K562 (cell line): ENCODE results near the gene PIK3AP1. TPM values are rescaled to one million over a fixed set of nuclear protein-coding genes. Genes with fewer than 3 reads are reported as not detected.

Source experiments
- ATAC-seq: fragments of 200-7000 bp; cut with Tn5 transposase; 3 replicates; pipeline ENCODE4 v1.9.1; 2020; ENCODE audit warnings: moderate library complexity
- BruUV-seq: library from RNA; stranded (reverse); fragments of 400-500 nt; replicated peaks from 2 replicates; lab custom pipeline; 2021; lab: Mats Ljungman, UMichigan
- CTCF ChIA-PET: fragments of 300-600 bp; formaldehyde crosslinking; extraction: SDS; loops from one replicate; lab custom pipeline; 2021; ENCODE audit warnings: low intra/inter-chr PET ratio; lab: Yijun Ruan, JAX
- POLR2A ChIA-PET: fragments of 300-600, 350-650 bp; sonication (Branson Sonifier 250); formaldehyde crosslinking; extraction: SDS; loops from one replicate; lab custom pipeline; 2021; ENCODE audit warnings: antibody characterized with exemption, inconsistent platforms; lab: Yijun Ruan, JAX
- DNase-seq, 4 experiments: peaks; one replicate each; pipeline versions ENCODE4 v3.0.0 to v3.0.0-alpha.2; 2011 to 2018; ENCODE audit warnings: low spot score in 3 of 4, mixed read lengths in 3 of 4; ENCODE audit errors: extremely low read depth in 1 of 4
- FAIRE-seq: peaks from 2 replicates; lab custom pipeline; 2011; peaks lifted over from hg19 to GRCh38; lab: Jason Lieb, UNC
- H2AFZ ChIP-seq: 2 replicates; pipeline ENCODE4 v1.6.0; 2011; ENCODE audit warnings: low read depth, low read length, control low read depth, inconsistent platforms
- H3K27ac ChIP-seq: fragments of 200-600 bp; 3 replicates; pipeline ENCODE4 v1.8.0; 2011; ENCODE audit warnings: low read depth, mild to moderate bottlenecking, control low read depth, inconsistent platforms, low read length, moderate library complexity, mixed read lengths; ENCODE audit errors: extremely low read depth
- H3K27me3 ChIP-seq, 2 experiments: fragments of 300-600 bp in 1 of 2; 2 replicates in 1 of 2; 3 replicates in 1 of 2; pipeline versions ENCODE4 v1.6.0 to v1.8.0; 2011; ENCODE audit warnings: inconsistent platforms in 2 of 2, low read length in 2 of 2, mild to moderate bottlenecking in 1 of 2, mixed read lengths in 1 of 2, moderate library complexity in 1 of 2; ENCODE audit not compliant: control insufficient read depth in 2 of 2, insufficient read depth in 2 of 2
- H3K36me3 ChIP-seq: fragments of 300-600 bp; 3 replicates; pipeline ENCODE4 v1.8.0; 2011; ENCODE audit warnings: mild to moderate bottlenecking, low read length, inconsistent platforms; ENCODE audit not compliant: control insufficient read depth, insufficient read depth
- H3K4me1 ChIP-seq, 2 experiments: fragments of 200-600 bp in 1 of 2; replicated peaks in 1 of 2; 2 replicates in 1 of 2; 3 replicates in 1 of 2; pipeline versions ENCODE4 v1.5.1 to v1.8.0; 2011; ENCODE audit warnings: inconsistent platforms in 2 of 2, low read length in 2 of 2, mild to moderate bottlenecking in 1 of 2, mixed read lengths in 1 of 2, moderate library complexity in 1 of 2; ENCODE audit not compliant: control insufficient read depth in 2 of 2, insufficient read depth in 2 of 2
- H3K4me2 ChIP-seq: 2 replicates; pipeline ENCODE4 v1.6.1; 2011; ENCODE audit warnings: low read length, control low read depth, inconsistent platforms, mixed read lengths; ENCODE audit not compliant: insufficient read depth
- H3K4me3 ChIP-seq: fragments of 200-600 bp; sonication (generic), shearing (Covaris generic); 2 replicates; pipeline ENCODE4 v1.5.1; 2016; ENCODE audit warnings: control low read depth, inconsistent platforms
- H3K79me2 ChIP-seq: fragments of 200-600 bp; 3 replicates; pipeline ENCODE4 v1.8.0; 2011; ENCODE audit warnings: low read length, inconsistent platforms; ENCODE audit not compliant: control insufficient read depth, insufficient read depth
- H3K9ac ChIP-seq, 2 experiments: 2 replicates each; pipeline versions ENCODE4 v1.6.0 to v1.6.1; 2011; ENCODE audit warnings: low read depth in 2 of 2, low read length in 2 of 2, control low read depth in 1 of 2, inconsistent platforms in 1 of 2, mild to moderate bottlenecking in 1 of 2, mixed read lengths in 1 of 2; ENCODE audit not compliant: insufficient read depth in 1 of 2
- H3K9me1 ChIP-seq: one replicate; pipeline ENCODE4 v1.6.0; 2011; ENCODE audit warnings: inconsistent platforms, mild to moderate bottlenecking, low read length, moderate library complexity; ENCODE audit not compliant: control insufficient read depth, insufficient read depth
- H3K9me3 ChIP-seq: replicated peaks from 2 replicates; pipeline ENCODE4 v1.5.1; 2011; ENCODE audit warnings: low read depth, low read length, inconsistent platforms; ENCODE audit not compliant: control insufficient read depth, insufficient read depth
- H4K20me1 ChIP-seq: replicated peaks from 2 replicates; pipeline ENCODE4 v1.6.1; 2011; ENCODE audit warnings: low read length, inconsistent platforms, mixed read lengths; ENCODE audit not compliant: control insufficient read depth, insufficient read depth
- CREBBP ChIP-seq: IDR thresholded peaks from one replicate; pipeline ENCODE4 v1.6.1; 2012; ENCODE audit warnings: low read depth, mild to moderate bottlenecking, control low read depth, inconsistent platforms, low read length
- FIP1L1 ChIP-seq: fragments of 200-400 bp; formaldehyde crosslinking; IDR thresholded peaks from 2 replicates; pipeline ENCODE4 v1.6.1; 2018; ENCODE audit warnings: mild to moderate bottlenecking, low read depth, low read length; ENCODE audit not compliant: poor library complexity, severe bottlenecking
- ZNF431 ChIP-seq: sonication (generic); formaldehyde crosslinking; IDR thresholded peaks from 2 replicates; pipeline ENCODE4 v1.8.0; 2022; ENCODE audit warnings: mild to moderate bottlenecking, missing genetic modification reagents
- WGBS: fragments of 100-300 bp; shearing (Covaris generic); methylation state at CpG from one replicate; pipeline ENCODE4 v1.1.6; 2016; ENCODE audit warnings: low coverage, mixed read lengths; ENCODE audit not compliant: insufficient coverage; ENCODE audit errors: missing lambda C conversion rate; 5-methylcytosine and 5-hydroxymethylcytosine counted together
- in situ Hi-C: fragments of 300-500 bp; cut with MboI; formaldehyde crosslinking; loops from 4 replicates; pipeline ENCODE4 v1.15.0; 2018; ENCODE audit warnings: inconsistent platforms, mixed read lengths
- intact Hi-C: fragments of 100-400 bp; cut with micrococcal nuclease; formaldehyde crosslinking; loops from 2 replicates; pipeline ENCODE4 v1.14.2; 2022
- polyA plus RNA-seq, 8 experiments: library from polyadenylated mRNA; depleted of rRNA in 4 of 8; stranded (reverse) in 5 of 8; unstranded in 3 of 8; fragments of >200 nt; fragmentation: Nextera tagmentation in 2 of 8; fragmentation: Illumina TruSeq in 1 of 8; extraction: Ambion mirVana in 2 of 8; extraction: Trizol in 1 of 8; gene quantifications; 2 replicates each; pipeline versions ENCODE4 v1.2.1 to v1.2.3, GENCODE V29; 2011 to 2014; ENCODE audit warnings: inconsistent platforms in 1 of 8, missing spikeins in 1 of 8
- total RNA-seq, 7 experiments: library from RNA; depleted of rRNA in 6 of 7; stranded (reverse); fragments of >200 nt in 6 of 7; fragmentation: Illumina TruSeq in 2 of 7; extraction: Trizol in 2 of 7; gene quantifications; 2 replicates each; pipeline versions ENCODE4 v1.2.1 to v1.2.3, GENCODE V29; 2011 to 2021; ENCODE audit warnings: low replicate concordance in 1 of 7

The PIK3AP1 gene
- total and polyA plus RNA-seq, 9 of the 15 experiments (the other 6 are each of a cell fraction or from before 2014, with no cell fraction given): 0.20 to 2.4 (median 1.4) TPM

- ATAC-seq (no peak), DNase-seq (no peak), FAIRE-seq (no peak)
- Histone ChIP-seq H3K79me2 (no peaks in the 10 kb centered on the region), H3K27ac (no peak overlapping the region), H3K9ac (no peak overlapping the region), H3K4me1 (no peaks in the 10 kb centered on the region; a peak in 1 of 5 replicates), H3K9me3 (no peaks in the 10 kb centered on the region), H3K9me1 (no peaks in the 10 kb centered on the region), H3K27me3 (peaks cover 0 to under 1% of the 10 kb centered on the region in 2 experiments; a peak in 2 of 5 replicates), H4K20me1 (no peaks in the 10 kb centered on the region), H3K4me2 (no peak overlapping the region), H3K4me3 (no peak overlapping the region), H3K36me3 (no peaks in the 10 kb centered on the region), H2AFZ (no peak overlapping the region)
- in situ Hi-C loops: no loop called here
- intact Hi-C loops: no loop called here
- ChIA-PET POLR2A (no interaction called here), CTCF (no interaction called here)
- no TSS peak for BruUV-seq
- TF ChIP-seq ZNF431 (CRISPR knock-in tag): peak; percentile 90
- no peak for TF ChIP-seq CREBBP
- 21% methylated on average over 7 of the region's 7 CpGs for WGBS
These were observed 64.7 kb downstream of the PIK3AP1 start for GRCh38 chr10:96655461-96656197.

- intact Hi-C loops: no loop called here
- FAIRE-seq: no peak
- no peak overlapping the region for H3K27ac ChIP-seq
- CTCF ChIA-PET: no interaction called here
- no peaks in the 10 kb centered on the region for H3K79me2 ChIP-seq
- no peak for ATAC-seq
- H3K9me1 ChIP-seq: no peaks in the 10 kb centered on the region
- H3K4me2 ChIP-seq: no peak overlapping the region
- no peak for TF ChIP-seq FIP1L1
- TF ChIP-seq, all 486 proteins: peak for 0
- Histone ChIP-seq H4K20me1 (no peaks in the 10 kb centered on the region), H3K9me3 (no peaks in the 10 kb centered on the region), H3K4me1 (no peaks in the 10 kb centered on the region), H3K36me3 (no peaks in the 10 kb centered on the region), H3K4me3 (no peak overlapping the region), H3K27me3 (peaks cover 0 to 12% of the 10 kb centered on the region in 2 experiments; a peak in 2 of 5 replicates), H2AFZ (no peak overlapping the region), H3K9ac (no peak overlapping the region)
- BruUV-seq: no TSS peak
- DNase-seq: no peak
- POLR2A ChIA-PET: interaction anchor here (0.6 kb wide), 1 partner anchor 384 kb away, joined by 3 read pairs; no protein-coding TSS in a partner anchor
- 34% methylated on average over 7 of the region's 8 CpGs for WGBS
- in situ Hi-C loops: no loop called here
These were observed 68.3 kb downstream of the PIK3AP1 start for GRCh38 chr10:96651998-96652431.
